GM19238 (cell line): ENCODE results near the gene H2BK1.

Source experiments
- DNase-seq: peaks from one replicate; pipeline ENCODE4 v3.0.0; 2011; ENCODE audit warnings: low spot score; ENCODE audit not compliant: insufficient read length

The H2BK1 gene

DNA sequence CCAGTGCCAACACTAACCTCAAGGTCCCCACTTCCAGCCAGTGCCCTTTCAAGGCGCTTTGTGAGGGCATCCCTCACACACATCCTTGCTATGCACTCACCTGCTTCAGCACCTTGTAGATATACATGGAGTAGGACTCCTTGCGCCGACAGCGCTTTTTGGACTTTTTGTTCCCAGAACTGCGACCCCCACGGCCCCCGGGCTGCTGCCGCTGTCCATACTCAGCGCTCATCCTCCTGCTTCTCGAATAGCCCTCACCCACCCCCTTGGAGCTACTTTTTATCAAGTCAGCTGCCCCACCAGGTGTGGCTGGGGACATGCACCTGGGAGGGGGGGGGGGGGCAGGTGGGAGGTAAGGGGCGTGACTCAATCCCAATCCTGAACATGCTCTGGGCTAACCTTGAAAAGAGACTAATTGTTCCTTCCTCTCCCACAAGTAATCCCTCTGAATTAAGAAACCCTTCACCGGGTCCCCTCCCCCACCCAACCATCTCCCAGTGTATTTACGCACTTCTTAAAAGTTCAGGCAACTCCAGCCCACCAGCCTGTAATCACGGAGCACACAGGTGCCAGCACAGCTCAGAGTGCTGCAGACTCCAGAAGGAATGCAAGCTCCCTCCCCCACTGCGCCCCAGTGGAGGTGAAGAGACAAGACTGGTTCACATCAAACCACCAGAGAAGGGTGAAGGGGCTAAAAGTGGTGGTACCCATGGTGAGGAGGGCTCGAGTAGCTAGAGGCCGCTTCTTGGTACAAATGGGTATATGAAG lies at the start of gene H2BK1:
Gene H2BK1 (minus strand): TSS at position 402 of the 768 bp plus-strand sequence. CDS start 170 bp downstream, at position 232.
- DNase-seq = no peak

DNA sequence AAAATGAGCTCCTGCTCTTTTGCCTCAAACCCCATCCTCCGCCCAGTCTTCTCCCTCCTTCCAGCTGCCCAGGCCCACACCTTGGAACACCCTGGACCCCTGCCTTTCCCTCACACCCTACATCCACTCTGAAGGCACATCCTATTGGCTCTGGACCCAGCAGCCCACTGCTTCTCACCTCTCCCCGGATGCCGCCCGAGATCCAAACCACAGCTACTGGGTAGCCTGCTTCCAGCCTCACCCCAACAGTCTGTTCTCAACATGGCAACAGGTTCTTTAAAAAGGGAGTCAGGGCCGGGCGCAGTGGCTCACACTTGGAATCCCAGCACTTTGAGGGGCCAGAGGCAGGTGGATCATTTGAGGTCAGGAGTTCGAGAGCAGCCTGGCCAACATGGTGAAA lies 47.7 kb upstream of the H2BK1 start:
- DNase-seq = no peak

DNA sequence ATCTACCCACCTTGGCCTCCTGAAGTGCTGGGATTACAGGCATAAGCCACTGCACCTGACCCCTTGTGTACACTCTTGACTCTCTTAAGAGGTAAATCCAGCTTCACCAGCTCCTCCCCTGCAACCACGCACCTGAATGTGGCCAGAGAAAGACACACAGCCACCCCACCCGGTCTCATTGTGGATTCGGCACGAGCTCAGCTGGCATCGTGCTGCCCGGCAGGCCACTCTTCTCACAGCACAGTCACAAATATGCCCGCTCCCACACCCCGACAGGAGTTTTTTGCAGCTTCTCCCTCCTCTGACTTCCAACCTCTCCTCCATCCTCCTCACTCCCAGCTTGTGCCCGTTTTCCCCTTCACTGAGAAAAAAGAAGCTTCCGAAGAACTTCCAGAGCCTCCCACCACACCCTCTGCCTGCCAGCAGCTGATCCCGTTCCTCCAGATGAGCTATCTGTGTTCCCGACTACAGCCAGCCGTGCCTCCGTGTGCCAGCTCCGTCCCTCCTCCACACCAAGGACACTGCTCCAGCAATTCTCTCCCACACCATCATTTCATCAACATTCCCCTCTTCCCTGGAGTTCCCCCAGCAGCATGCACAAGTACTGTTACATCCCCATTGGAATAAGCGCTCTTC lies 46.2 kb upstream of the H2BK1 start:
- no peak for DNase-seq

DNA sequence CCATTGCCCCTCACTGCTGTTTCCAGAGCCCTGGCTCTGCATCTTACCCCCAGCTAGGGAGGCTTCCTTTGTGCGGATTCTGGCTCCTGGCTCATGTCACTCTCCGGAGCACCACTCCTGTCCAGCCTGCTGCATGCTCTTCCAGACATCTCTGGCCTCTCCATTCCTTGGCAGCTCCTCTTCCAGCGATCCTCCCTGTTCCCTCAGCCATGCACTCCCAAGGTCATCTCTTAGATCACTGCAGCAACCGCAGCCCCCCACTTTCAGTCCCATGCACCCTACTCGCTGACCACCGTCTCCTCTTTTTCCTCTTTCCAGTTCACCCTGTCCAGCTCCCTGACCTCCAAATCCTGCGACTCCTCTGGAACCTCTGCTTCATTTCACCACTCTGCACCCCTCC lies 45.1 kb upstream of the H2BK1 start:
- DNase-seq = no peak

DNA sequence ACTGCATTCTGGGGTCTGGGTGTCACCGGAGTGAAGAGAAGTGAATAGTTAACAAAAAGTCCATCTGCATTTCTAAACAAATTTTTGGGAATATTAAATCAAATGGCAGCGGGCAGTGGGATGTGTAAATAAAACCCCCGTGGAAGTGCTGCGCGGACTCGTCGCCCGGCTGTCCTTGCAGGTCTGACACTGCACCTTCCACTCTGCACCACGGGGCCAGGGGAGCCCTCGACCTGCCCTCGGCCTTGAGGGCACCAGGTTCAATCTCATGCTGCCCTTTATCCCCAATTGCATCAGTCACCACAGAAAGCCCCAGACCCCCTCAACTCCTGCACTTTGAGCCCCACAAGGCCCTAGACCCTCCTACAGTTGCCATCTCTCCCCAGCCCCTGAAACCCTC lies 44.6 kb upstream of the H2BK1 start:
- no peak for DNase-seq

DNA sequence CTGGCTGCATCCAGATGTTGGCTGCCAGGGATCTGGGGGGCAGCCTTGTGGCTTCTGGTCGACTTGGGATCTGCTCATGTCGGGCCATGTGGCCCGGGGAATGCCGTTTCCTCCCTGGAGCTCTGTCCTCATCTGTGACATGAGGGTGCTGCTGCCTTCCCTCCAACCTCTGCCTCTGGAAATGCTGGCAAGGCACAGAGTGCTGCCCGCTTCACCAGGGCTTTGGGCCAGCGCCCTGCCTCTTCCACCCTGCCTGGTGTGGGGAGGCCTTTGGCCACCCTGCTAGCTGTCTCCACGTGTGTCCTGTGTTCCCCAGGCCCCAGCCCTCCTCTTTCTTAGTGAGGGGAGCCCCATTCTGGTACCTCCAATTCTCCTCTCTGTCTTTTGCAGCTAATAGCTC lies 44.0 kb upstream of the H2BK1 start:
- DNase-seq = no peak

DNA sequence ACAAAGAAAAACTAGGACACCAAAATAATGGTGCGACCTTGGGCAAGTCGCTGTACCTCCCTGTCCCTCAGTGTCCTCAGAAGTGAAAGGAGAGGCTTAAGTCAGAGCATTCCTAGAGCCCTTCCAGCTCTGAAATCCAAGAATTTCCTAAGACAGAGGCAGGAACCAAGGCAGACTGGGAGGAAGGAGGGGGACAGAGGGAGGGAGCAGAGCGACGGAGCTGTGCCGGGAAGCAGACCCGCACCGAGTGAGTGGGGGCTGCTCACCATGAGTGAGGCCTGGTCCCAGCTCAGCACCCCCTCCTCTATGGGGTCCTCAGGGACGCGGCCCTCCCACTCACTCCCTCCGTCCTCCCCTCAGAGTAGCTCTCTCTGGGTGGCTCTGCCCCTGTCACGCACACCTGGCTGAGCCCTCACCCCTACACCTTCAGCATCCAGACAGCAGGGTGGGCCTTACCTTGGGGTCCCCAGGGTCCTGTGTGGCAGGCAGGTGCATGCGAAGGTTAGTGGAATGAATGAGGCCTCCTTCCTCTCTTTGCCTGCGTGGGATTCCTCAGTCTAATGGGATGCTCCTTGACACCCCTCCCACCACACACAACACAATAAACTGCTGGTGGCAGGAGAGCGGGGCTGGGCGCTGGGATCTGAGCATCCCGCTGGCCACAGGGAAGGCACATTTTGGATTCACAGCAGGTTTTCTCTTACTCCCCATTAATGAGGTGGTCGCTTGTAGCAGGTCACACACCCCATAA lies 42.8 kb upstream of the H2BK1 start:
- DNase-seq = no peak

DNA sequence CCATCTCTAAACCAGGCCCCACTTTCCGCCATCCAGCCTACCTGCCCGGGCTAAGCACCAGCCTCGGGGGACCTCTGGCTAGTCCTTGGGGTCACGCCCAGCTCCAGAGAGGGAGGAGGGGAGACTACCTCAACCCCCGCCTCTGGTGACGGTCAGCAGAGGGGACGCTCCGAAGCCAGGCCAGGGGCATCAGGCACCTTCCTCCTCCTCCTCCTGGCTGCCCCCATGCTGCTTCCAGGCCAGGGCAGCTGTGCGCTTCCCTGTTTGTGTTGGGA lies 42.2 kb upstream of the H2BK1 start:
- DNase-seq = no peak

DNA sequence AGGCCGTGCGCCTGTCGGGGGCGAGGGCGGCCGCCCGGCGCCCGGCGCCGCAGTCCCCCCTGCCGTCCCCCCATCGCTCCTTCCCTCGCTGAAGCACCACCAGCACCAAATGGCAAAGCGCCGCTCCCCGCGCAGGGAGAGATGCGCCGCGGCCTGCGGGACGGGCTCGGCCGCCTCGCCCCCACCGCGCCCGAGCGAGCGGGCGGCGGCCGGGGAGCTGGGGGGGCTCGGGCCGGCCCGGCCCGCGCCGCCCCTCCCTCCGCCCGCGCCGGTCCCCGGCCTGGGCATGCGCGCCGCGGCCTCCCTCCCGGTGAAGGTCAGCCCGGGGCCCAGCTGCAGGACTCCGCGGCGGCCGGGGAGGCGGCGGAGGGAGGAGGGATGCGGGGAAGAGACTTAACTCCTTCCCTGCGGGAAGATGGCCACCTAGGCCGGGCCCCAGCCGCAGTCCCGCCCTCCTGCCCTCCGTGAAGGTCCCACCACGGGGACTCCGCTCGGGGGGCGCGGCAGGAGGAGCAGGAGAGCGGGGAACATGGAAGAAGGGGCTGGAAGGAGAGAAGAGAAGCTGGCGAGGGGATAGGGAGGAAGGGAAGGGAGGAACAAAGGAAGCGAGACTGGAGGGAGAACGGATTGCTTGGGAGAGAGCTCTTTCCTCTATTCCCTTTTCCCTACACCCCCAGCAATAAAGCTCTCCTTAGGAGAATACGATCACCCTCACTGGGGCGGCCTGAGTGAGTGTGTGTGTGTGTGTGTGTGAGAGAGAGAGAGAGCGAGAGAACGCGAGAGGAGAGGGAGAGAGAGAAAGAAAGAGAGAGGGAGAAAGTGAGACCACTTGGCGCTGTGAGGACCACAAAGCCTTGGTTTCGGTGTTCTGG lies 41.6 kb upstream of the H2BK1 start:
- no peak for DNase-seq

DNA sequence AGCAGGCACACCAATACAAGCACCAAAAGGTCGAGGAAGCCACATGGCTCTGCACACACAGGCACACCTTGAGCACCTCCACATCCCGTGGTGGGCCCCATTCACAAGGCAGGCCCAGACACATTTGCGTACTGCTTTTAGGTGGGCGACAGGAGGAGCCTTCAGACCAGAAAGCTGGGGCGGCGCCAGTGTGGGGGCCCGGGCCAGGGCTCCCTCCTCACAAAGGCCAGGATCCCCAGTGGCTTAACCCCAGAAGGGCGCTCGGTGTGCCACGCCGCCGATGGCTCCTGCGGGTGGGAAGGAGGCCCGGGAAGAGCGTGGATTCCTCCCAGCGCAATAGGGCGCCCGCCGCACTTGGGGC lies 41.0 kb upstream of the H2BK1 start:
- DNase-seq = no peak

DNA sequence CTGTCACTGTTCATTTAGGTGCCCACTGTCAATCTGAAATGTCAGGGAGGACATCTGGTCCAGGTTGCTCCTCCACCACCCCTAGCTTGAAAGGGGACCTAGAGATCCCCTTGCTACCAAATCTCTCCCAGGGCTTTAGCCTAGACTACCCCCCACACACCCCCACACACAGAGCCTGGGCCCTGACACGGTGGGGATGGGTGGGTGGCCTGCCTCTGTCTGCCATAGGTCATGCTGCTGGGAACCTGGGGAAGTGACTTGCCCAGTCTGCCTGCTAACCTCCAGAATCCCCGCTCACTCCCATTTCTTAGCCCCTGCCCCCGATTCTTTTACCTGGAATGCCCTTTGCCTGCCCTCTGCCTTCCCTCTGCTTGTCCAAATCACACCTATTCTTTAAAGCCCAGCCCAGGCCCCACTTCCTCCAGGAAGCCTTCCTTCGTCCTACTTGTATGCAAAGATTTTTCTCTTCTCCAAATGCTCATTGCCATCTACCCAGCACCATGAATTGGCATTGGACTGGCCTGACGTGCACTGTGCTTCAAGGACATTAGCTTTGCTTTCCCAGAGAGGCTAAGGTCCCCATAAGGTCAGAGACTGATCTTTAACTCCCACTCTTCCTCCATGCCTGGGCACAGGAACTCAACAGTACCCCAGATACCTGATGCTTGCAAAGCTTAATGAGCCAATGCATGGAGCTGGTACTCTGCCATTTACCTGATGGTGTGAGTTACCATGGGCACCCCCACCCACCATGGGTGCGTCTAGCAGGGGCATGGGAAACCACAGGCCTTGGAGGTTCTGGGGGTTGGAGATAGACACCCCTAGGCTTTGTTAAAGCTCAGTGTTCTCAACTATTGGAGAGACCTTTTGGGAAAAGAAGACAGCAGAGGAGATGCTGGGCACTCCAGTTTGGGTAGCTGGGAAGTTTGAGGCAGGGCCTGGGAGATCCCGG lies 40.2 kb upstream of the H2BK1 start:
- no peak for DNase-seq

DNA sequence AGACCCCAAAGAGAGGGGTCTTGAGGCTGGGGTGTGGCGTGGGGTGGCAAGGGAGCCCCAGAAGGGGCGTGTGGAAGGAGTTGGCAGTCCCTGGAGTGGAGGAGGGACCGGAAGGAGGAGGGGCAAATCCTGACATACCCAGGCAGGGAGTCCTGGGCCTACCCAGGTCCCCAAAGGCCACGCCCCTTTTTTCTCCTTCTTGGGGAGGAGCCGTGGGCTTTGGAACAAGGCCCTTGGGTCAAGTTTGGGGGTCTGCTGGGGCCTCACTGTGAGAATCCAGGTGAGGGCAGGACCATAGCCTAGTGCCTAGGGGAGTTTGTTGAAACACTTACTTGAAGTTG lies 39.4 kb upstream of the H2BK1 start:
- no peak for DNase-seq

DNA sequence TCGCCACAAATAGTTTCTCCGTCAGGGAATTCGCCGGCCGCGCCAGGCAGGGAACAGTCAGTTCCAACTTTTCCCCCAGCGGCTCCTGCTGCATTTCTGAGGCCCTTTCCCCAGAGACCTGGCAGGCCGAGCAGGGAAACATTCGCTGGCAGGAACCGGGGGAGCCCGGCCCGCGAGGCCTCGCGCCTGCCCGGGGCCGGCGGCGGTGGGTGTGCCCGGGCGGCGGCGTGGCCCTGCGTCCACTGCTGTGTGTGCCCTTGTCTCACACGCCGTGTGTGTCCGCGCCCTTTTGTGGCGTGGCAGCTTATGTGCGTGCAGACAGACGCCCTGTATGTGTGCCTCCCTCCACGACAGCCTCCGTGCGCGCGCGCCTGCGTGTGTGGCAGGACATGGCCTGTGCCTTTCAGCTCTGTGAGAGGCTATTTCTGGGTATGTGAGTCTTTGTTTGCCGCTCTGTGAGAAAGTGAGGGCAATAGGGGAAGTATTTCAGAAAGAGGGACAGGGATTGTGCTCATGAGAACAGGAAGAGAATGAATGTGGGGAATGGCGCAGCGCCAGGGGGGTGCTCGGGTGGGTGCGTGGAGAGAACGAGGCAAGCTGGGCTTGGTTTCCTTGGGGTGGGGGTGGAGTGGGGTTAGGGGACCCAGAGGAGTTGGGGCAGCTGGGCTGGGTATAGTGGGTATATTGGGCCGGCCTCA lies 38.9 kb upstream of the H2BK1 start:
- DNase-seq = no peak

DNA sequence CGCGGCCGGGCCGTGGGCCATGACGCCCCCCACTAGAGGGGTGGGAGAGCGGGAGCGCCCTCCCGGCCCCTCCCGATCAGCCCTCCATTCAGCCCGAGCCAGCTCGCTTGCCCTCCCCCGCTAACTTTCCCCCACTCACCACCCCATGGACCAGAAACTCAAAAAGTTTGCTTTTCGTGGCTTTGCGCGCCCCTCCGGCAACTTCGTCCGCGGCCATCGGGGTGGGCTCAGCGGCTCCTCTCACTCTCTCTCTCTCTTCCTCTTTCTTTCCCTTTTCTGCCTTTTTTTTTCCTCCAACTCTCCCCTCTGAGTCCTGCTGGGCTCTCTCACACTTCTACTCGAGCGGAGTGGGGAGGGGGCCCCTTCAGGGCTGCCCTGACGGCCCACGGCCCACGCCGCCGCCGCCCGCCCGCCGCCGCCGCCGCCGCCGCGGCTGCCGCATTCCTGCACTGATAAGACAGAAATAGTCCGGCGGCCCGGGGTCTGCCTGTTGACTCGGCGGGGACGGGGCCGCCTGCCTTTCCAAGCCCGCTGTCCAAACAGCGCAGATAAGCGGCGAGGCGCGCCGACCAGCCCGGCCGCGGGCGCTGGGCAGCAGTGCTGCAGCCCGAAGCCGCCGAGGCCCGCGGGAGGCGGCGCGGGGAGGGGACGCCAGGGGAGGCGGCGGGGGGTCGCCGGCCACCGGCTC lies 38.2 kb upstream of the H2BK1 start, which contains the start of gene SMARCD3:
Gene SMARCD3 (minus strand): TSS at position 349 of the 688 bp plus-strand sequence. CDS start 132 bp downstream, at position 217.
- DNase-seq = no peak

DNA sequence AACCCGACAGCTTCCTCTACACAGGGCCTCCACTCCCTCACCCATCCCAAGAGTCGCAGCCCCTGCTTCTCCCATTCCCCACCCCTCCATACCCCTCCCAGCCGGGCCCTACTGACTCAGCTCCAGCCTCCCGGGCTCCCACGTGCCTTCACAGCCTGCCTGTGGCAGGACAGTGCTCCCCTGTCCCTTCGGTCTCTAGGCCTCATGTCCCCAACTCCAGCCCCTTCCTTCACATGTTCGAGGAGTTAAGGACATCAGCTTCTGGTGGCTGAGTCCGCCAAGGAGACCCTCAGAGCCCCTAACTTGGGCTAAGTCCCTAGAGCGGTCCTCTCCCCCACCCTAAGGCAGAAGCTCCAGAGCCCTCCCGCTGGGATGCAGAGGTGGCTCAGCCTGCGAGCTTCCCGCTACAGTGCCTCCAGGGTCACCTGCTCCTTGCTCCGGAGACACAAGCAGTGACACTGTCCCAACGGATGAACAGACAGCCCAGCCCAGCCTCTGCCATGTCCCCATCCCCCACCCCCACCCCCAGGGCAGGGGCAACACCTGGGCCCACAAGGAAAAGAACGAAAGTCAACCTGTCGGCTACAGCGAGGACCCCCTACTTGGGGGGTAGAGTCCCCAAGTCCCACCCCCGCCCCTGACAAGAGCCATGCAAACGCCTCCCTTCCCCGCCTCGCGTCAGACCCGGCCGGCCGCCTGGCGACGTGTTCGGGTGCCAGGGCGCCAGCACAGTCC lies 37.5 kb upstream of the H2BK1 start:
- DNase-seq = no peak

DNA sequence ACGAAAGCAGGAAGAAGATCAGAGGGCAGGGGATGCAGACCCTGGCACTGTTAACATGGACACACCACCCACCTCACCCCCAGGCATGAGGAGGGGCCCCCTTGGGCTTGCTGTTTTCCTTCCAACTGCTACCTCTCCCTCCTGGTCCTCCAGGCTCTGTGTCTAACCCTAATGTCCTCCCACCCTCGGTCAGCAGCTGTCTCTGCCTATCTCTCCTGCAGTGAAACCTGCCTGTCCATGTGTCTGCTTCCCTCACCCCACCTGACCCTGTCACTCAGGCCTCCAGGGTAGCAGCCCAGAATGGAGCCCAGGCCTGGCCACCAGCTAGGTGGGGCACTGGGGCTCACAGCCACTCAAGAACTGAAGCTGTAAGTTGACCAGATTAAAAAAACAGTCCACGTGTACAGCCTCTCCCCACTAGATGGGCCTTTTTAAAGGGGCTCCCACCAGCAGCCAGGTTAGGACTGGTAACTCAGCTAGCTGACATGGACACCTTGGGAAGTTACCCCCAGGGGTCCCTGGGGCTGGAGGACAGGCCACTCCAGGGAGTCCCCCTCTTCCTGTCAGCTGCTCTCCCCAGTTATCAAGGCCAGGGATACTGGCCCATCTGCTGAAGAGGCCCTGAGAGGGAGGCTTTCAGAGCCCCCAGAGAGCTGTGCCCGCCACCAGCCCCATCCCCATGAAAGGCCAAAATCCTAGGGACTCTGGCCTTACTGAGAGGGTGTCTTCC lies 36.7 kb upstream of the H2BK1 start:
- no peak for DNase-seq

DNA sequence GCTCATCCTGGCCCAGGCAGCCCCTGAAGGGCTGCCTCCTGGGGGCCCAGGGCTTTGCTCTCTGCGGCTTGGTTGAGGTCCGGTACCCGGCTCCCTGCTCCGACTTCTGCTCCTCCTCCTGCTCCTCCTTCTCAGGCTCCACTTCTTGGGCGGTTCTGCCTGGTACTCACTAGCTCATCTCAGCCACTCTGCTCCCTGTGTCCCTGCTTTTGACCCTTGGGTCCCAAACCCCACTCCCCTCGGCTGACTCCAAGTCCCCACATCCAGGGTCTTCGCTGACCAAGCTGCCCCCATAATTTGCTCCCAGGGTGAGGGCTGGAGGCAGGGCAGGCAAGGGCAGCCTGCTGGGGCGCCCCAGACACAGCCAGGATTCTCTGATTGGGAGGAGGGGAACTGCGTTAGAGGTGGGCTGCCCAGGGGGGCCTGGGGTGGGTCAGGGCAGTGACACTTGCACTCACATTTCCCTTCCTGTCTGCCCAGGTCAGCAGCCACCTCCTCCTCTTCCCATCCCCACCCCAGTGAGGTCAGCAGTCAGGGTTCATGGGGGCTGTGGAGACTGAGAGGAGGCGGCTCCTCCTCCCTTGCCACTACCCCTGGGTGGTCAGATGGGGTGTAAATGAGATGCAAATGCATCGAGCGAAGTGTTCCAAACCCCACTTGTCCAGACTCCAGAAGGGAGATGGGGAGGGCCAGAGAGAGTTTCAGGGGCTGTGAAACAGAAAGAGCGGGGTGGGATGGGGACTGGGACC lies 36.0 kb upstream of the H2BK1 start:
- no peak for DNase-seq
